Neutrophil (primary cell): ENCODE data around the gene BTN2A1.

ENCODE experiments used
- H3K27ac ChIP-seq: fragments of 200-600 bp; sonication (generic); 2 replicates; pipeline ENCODE4 v1.5.1; 2016; ENCODE audit warnings: mild to moderate bottlenecking, moderate library complexity
- H3K27me3 ChIP-seq: fragments of 200-600 bp; sonication (generic); 2 replicates; pipeline ENCODE4 v1.6.0; 2016; ENCODE audit warnings: mild to moderate bottlenecking
- H3K36me3 ChIP-seq: fragments of 200-600 bp; sonication (generic); 2 replicates; pipeline ENCODE4 v1.5.1; 2017
- H3K4me1 ChIP-seq, 2 experiments: fragments of 200-600 bp in 1 of 2; sonication (generic) in 1 of 2; 1 replicate in 1 of 2; 2 replicates in 1 of 2; pipeline versions ENCODE4 v1.5.1 to v1.6.1; 2013 to 2016; ENCODE audit warnings: low read depth in 1 of 2, low read length in 1 of 2, mild to moderate bottlenecking in 1 of 2, moderate library complexity in 1 of 2; ENCODE audit not compliant: control insufficient read depth in 1 of 2, insufficient read depth in 1 of 2
- H3K4me3 ChIP-seq, 2 experiments: fragments of 200-600 bp in 1 of 2; sonication (generic) in 1 of 2; 1 replicate in 1 of 2; 2 replicates in 1 of 2; pipeline ENCODE4 v1.5.1; 2013 to 2016; ENCODE audit warnings: low read depth in 1 of 2, low read length in 1 of 2, mild to moderate bottlenecking in 1 of 2, moderate library complexity in 1 of 2
- H3K9me3 ChIP-seq: fragments of 200-600 bp; sonication (generic); 2 replicates; pipeline ENCODE4 v1.5.1; 2016
- TF ChIP-seq, protein P1 (sequence below): fragments of 200-600 bp; sonication (generic); IDR thresholded peaks from 2 replicates; pipeline ENCODE4 v1.5.1; 2016; ENCODE audit warnings: antibody characterized with exemption

Gene BTN2A1

DNA sequence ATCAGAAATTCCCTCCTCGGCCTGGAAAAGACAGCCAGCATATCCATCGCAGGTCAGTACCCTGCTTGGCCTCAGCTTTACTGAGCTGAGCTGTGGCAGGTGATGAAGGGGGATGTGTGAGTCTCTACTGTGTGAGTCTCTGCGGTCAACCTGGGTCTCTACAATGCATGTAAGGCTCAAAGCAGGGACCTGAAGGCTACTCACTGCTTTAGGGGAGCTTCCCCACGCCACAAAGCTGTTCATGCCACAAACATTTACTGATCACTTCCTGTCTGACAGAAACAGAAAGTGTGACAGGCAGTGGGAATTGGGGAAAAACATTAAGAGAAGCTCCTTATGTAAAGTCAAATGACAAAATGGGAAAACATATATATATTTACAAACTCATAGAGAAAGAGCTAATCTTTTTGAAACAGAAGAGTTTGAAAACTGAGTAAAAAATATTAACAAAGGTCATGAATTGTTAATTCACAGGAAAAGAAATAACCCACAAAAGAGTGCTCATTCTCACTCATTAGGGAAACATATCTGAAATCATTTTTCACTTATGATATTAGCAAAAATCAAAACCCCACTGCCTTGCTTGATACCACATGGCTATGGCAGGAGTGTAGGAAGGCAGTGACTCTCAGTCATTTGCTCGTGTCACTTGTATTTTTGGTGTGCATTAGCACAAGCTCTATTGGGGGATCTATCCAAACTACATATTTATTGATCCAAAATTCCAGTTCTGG is 11.7 kb upstream of the BTN2A1 start:
- Histone ChIP-seq H3K4me3 (no peak overlapping the region), H3K27me3 (no peaks in the 10 kb centered on the region), H3K36me3 (peaks cover 3% of the 10 kb centered on the region), H3K4me1 (peaks cover 0 to 8% of the 10 kb centered on the region in 2 experiments), H3K9me3 (no peaks in the 10 kb centered on the region), H3K27ac (no peak overlapping the region)
- TF ChIP-seq, protein P1, sequence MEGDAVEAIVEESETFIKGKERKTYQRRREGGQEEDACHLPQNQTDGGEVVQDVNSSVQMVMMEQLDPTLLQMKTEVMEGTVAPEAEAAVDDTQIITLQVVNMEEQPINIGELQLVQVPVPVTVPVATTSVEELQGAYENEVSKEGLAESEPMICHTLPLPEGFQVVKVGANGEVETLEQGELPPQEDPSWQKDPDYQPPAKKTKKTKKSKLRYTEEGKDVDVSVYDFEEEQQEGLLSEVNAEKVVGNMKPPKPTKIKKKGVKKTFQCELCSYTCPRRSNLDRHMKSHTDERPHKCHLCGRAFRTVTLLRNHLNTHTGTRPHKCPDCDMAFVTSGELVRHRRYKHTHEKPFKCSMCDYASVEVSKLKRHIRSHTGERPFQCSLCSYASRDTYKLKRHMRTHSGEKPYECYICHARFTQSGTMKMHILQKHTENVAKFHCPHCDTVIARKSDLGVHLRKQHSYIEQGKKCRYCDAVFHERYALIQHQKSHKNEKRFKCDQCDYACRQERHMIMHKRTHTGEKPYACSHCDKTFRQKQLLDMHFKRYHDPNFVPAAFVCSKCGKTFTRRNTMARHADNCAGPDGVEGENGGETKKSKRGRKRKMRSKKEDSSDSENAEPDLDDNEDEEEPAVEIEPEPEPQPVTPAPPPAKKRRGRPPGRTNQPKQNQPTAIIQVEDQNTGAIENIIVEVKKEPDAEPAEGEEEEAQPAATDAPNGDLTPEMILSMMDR = no peak

DNA sequence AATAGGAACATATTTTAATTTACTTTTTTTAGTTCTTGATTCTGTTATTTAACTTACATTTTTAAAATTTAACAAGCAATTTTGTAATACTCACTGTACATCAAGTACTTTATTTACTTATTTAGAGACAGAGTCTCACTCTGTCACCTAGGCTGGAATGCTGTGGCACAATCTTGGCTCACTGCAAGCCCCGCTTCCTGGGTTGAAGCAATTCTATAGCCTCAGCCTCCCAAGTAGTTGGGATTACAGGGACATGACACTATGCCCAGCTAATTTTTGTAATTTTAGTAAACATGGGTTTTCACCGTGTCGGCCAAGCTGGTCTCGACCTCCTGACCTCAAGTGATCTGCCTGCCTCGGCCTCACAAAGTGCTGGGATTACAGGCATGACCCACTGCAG is 10.5 kb upstream of the BTN2A1 start:
- no peaks in the 10 kb centered on the region for H3K9me3 ChIP-seq
- no peak overlapping the region for H3K4me3 ChIP-seq
- H3K4me1 ChIP-seq = no peaks in the 10 kb centered on the region
- no peak overlapping the region for H3K27ac ChIP-seq
- H3K36me3 ChIP-seq = peaks cover 3% of the 10 kb centered on the region
- H3K27me3 ChIP-seq = no peaks in the 10 kb centered on the region
- TF ChIP-seq, protein P1 = no peak

DNA sequence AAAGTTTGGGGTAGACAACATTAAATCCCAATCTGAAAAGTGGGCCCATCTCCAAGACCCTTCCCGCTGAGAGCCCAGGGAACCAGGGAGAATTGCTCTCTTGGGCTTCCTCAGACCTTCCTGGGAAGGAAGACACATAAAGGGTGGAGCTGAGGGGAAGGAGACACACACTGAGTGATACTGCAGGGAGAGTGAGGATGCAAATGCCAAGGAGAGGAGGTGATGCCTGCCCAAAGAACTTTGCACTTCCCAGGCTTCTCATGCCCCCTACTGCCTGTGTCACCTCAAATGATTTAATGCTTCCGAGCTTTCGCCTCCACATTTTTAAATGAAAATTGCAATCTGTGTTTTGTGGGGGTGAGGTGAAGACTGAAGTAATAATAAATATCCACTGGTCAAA is 7.5 kb upstream of the BTN2A1 start:
- Histone ChIP-seq H3K4me1 (no peaks in the 10 kb centered on the region), H3K4me3 (no peak overlapping the region), H3K27me3 (no peaks in the 10 kb centered on the region), H3K9me3 (no peaks in the 10 kb centered on the region), H3K36me3 (peaks cover 3% of the 10 kb centered on the region), H3K27ac (no peak overlapping the region)
- TF ChIP-seq, protein P1 = no peak

DNA sequence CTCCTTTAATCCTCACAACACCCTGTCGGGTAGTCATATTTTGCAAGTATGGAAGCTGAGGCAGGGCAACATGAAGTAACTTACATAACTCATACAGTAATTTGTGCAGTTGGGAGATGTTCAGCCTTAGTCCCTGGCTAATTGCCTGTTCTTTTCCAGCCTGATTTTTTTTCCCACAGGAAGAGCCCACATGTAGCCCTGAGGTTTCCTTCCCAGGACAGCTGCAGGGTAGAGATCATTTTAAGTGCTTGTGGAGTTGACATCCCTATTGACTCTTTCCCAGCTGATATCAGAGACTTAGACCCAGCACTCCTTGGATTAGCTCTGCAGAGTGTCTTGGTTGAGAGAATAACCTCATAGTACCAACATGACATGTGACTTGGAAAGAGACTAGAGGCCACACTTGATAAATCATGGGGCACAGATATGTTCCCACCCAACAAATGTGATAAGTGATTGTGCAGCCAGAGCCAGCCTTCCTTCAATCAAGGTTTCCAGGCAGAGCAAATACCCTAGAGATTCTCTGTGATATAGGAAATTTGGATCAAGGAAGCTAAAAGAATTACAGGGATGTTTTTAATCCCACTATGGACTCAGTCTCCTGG is 5.0 kb upstream of the BTN2A1 start:
- H3K27me3 ChIP-seq = no peaks in the 10 kb centered on the region
- no peak overlapping the region for H3K4me3 ChIP-seq
- TF ChIP-seq, protein P1 = no peak
- H3K9me3 ChIP-seq = no peaks in the 10 kb centered on the region
- no peak overlapping the region for H3K27ac ChIP-seq
- peaks cover 6% of the 10 kb centered on the region in 2 experiments for H3K4me1 ChIP-seq
- H3K36me3 ChIP-seq = no peaks in the 10 kb centered on the region

DNA sequence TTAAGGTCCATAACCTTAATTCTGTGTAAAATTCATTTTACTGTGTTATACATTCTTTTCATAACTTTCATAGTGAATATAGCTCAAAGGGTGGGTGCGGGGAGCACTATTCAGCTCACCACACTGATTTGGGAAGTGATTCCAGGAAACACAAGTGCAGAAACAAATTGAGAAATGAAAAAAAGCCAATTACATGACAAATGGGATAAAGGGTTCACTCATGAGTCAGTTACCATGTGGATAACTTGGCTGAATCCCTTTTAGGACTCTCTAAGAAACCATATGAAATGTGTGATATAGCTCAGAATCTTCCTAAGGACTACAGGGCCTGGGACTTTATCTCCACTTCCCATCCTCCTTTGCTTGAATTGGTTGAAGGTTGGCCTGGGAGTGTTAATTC is 3.1 kb upstream of the BTN2A1 start:
- TF ChIP-seq, protein P1 = no peak
- H3K9me3 ChIP-seq = no peaks in the 10 kb centered on the region

More for the DNA sequence above, 3.1 kb upstream of the BTN2A1 start:
- Histone ChIP-seq H3K27me3 (no peaks in the 10 kb centered on the region), H3K27ac (no peak overlapping the region), H3K36me3 (peaks cover 8% of the 10 kb centered on the region), H3K4me1 (peaks cover 15 to 18% of the 10 kb centered on the region in 2 experiments), H3K4me3 (no peak overlapping the region)
